NOMO-1 treated with DMSO at 0.1 percent for 48 hours (cell line): ENCODE measurements around the gene KIF26A.

ENCODE experiments used
- DNase-seq: peaks from one replicate; lab custom pipeline; 2025; ENCODE audit not compliant: unreplicated experiment; lab: John Stamatoyannopoulos, UW

Gene KIF26A

DNA sequence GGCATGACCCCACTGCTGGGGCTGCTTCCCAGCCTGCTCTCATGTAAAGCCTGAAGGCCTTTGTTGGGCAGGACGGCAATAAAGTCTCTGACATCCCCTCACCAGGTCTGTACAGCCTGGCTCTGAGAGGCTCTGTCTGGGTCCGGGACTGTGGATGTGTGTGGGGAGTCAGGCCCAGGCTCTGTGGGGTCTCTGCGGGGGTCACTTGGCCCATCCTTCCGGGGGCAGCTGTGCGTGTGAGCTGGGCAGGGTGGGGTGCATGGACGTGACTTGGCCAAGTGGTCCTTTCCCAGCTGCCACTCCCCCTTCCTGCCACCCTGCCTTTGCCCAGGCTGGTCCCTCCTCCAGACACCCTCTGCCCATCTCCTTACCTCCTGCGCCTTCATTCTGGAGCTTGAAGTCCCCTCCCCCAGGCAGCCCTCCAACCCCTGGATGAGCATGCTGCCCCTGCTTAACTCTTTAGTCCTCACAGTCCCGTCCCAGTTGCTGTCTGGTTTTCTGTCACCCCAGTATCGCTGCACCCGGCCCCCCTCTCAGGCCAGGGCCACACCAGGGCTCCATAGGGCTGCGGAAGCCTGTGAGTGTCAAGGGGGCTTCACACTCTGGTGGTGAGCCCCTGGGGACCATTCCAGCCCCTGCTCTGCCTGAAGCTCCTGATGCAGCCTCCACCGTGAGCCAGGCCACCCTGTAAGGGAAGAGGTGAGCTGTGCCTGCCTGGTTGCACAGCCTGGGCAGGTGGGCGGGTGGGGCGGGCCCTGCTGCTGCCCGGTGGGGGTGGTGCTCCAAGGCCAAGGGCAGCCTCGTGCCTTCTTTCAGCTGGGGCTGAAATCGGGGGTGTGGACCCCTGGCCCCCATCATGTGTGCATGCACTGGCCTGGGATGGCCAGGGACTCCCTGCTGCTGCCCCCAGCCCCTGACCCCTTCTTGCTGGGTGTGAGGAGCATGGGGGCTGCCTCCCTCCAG is 25.5 kb upstream of the KIF26A start:
- DNase-seq, result no peak

DNA sequence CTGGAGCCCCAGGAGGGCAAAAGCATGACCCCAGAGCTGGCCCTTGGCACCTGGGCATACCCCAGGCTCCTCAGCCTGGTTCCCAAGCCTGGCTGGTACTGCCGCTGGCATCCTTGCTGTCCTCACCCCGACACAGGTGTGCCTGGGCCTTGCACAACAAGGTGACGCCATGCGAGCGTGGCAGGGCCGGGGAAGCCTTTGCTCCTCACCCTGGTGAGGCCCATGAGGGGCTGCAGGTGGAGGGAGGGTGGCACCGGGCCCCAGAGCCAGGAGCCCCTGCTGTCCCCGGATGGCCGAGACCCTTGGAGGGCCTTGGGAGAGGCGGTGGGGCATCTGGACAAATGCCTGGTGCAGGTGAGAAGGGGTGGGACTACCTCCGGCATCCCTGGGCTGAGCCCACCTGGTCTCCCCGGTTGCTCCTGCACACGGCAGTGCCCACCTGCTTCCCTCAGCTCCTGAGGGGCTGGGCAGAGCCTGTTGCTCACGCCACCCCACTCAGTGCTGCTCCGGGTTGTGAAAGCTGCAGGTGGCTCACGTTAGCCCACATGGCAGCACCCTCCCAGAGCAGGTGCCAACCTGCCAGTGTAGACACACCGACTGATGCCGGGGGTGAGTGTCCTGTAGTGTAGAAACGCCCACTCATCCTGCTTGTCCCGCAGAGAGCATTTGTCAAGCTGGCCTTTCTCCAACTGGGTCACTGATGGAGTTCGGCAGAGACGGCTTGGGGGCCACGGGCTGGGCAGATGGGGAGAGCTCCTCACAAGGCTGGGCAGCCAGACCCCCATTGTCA is 24.6 kb upstream of the KIF26A start:
- no peak for DNase-seq

DNA sequence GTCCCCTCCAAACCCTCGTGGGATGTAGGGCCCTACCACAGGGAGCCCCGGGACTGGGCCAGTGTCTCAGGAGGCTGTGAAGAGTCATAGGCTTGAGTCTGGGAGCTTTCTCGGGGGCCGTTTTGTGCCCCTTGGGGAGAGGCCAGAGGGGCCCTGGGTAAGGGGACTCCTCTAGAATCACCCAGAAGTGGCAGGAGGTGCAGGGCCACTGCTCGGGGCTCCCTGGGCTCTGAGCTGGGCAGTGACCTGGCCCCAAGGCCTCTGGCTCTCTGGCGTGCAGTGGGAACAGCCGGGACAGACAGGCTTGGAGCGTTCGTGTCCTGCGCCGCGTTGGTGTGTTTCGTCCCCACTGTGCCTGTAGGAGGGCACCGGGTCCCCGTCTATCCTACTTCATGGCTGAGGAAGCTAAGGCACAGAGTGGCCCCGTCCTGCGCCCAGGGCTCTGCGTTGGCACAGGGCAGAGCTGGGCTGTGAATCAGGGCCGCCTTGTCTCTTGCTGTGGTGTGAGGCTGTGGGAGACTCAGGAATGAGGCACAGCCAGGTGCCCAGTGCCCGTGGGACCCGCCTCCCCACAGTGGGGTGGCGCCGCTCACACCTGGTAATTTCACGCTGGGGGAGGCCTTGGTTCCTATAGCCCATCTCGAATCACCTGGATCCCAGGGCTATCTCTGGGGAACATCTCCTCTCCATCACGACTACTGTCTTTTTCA is 23.8 kb upstream of the KIF26A start:
- no peak for DNase-seq

DNA sequence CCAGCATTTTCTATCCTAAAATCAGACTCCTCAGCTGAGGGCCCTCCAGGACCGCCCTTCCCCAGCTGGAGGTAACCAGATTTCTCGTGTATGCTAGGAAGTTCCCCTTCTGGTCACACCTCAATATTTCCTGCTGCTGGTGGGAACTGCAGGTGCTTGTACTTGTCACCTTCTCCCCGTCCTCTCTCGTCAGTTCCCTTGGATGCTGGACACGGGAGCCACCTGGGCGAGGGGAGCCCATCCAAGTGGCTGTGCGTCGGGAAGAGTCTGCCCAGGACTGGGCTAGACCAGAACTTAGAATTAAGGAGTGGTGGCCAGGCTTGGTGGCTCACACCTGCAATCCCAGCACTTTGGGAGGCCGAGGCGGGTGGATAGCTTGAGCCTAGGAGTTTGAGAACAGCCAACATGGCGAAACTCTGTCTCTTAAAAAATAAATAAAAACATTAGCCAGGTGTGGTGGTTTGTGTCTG is 23.2 kb upstream of the KIF26A start:
- DNase-seq, result no peak

DNA sequence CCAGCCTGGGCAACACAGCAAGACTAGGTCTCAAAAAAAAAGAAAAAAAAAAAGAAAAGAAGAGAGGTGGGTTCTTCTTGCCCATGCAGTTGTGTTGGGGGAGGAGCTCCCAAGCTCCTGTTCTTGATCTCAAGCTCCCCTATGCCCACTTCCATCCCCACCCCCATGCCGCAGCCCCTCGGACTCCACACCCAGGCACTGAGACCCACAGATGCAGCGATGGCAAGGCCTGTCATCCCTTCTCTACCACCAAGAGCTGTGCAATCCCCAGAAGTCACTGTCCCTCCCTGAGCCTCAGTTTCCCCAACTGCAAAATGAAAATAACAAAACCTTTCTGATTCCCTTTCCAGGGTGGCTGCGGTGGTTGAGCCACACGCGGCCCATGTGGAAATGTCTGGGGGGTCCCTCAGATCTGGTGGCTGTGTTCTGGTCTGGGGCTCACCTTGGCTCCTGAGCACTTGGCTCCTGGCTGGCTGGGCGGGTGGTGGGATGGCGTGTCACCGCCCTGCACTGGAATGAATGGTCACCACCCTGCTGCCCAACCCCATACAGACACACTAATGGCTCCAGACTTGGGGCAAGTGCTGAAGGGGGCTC is 22.6 kb upstream of the KIF26A start:
- DNase-seq, result no peak

DNA sequence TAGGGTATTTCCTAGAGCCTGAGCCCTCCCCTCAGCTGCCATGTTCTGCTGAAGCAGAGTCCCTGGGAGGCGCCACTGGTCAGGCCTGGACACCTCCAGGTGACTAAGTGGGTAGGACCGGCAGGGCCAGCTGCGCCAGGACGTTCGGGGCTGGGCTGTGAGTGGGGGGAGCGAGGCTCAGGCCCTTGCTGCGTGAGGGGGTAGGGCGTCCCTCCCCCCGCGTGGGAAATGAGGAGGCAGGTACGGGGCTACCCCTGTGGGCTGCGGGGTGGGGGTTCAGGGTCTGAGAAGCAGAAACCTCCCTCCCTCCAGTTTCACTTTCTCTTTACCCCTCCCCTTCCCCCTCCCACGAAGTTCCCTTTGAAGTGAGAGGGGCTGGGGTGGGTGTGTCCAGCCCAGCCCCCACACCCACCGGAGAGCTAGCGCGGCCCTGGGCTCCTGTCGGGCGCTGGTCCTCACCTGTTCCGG is 22.1 kb upstream of the KIF26A start:
- no peak for DNase-seq

DNA sequence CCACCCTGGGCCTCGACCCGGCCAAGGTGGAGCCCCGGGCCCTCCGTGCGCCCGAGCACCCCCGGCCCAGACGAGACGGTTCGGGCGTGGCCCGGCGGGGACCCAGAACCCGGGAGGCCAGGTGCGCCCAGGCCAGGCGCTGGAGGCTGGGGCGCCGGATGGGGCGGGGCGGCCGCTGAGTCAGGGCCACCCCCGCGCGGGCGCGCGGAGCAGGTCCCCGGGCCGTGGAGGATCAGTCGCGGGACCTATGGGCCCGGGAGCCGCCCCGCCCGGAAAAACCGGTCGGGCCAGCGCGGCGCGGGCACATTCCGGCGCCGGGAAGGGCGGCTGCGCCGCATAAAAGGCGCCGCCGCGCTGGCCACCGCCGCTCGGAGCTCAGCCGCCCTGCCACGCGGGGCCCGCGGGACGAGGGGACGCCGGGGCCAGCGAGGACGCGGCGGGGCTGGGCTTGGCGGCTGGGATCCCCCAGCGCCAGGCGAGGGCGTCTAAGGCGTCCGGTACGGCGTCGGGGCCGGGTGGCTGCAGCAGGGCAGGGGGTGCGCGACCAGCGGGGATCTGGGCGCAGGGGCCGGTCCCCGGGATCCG is 21.5 kb upstream of the KIF26A start:
- DNase-seq, result no peak

DNA sequence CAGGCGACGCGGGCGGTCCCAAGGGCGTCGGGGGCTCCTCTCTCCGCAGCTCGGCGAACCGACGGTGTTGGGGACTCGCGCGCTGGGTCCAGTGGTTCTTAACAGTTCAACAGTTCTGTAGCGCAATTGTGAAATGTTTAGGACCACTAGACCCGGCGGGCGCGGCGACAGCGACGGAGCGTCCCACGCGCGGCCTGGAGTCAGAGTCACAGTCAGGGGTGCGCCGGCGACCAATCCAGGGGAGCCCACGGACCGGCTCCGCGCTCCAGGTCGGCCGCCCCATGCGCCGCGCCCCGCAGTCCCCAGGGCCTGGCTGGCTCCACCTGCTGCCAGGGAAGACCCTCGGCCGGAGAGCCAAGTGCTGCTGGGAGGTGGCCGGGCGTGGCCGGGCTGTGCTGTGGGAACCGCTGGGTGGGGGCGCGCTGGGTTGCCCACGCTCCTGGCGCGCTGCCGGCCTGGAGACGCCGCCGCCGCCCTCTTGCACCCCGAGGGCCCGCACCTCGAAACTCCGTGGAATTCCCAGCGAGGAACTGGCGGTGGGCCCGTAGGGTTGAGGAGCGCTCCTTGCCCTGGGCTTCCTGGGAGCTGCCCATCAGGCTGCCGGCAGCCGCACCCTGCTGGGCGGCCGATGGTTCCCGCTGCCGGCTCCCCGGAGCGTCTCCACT is 20.9 kb upstream of the KIF26A start:
- DNase-seq, result no peak

DNA sequence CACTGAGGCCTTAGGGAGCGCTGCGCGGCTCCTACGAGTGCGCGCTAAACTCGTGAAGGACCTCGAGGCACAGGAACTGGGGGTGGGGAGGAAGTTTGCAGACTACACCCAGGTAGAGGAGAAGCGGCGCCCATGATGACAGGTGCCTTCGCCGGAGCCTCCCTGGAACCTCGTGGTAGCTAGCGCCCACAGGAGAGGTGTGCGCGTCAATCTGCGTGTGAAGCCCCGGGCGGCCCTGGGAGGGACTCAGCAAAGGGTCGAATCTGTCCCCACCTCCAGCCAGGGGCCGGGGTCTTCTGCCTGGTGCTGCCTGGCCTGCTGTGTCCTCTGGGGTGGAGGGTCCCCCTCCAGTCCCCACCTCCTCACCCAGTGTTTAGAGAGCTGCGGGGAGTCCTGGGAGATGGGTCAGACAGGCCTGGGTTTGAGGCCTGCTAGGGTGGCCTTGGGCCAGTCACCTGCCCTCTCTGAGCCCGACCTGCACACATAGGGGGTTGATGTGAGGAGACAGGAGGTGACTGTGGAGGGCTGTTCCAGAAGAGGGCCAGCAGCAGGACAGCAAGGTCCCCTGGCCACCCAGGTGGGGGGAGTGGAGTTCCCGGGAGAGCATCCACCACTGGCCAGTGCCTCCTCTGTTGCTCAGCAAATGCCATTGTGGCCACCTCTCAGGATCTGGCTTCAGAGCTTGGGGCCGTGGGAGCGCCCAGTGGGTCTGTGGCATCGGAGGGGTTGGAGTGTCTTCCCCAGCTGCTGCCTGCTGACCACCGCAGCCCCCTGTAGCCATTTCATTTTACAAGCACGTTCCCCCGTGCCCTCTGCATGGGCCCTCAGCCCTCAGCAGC is 20.2 kb upstream of the KIF26A start:
- no peak for DNase-seq

DNA sequence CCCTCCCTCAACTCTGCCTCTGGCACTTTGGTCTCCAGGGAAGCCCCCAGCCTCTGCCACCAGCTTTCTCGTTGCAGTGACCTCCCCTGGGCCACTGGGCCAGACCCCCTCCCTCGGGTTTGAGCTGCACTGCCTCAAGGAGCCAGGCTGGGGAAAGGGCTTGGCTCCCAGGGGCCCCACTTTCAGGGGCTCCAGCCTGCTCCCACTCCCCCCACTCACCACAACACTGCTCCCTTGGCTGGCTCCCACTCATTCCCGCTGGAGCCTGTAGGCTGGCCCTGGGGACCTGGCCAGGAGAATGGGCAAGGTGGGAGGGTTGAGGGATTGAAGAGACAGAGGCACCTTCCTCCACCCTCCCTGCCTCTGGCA is 19.3 kb upstream of the KIF26A start:
- no peak for DNase-seq

DNA sequence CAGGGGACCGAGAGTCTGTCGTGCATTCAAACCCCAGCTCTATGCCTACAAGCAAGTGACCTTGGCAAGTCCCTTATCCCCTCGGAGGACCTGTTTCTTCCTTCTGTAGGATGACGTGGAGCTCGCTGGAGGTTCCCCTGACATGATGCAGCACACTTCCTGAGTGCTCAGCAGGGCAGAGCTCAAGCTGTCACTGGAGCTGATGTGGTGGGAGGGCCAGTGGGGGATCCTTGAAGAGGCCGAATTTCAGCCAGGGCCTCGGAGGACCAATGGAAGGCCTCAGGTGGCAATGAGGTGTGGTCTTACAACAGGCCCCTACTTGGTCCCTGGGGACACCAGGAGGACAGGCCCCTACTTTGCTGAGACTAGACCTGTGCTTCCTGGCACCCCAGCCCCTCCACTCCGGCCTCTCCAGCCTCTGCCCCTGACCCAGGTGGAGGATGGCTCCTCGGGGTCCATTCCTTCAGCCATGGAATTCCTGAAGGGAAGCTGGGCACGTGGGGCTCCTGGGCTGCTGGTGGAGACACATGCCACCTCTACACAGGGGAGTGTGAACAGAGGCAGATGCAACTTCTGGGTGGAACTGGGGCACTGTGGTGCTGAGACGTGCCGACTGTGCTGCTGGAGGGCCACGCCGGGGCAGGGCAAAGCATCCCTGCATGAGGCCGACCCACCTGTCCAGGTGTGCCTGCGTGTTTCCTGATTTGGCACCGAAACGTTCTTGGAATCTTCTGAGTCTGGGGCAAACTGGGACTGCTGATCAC is 18.7 kb upstream of the KIF26A start:
- no peak for DNase-seq

DNA sequence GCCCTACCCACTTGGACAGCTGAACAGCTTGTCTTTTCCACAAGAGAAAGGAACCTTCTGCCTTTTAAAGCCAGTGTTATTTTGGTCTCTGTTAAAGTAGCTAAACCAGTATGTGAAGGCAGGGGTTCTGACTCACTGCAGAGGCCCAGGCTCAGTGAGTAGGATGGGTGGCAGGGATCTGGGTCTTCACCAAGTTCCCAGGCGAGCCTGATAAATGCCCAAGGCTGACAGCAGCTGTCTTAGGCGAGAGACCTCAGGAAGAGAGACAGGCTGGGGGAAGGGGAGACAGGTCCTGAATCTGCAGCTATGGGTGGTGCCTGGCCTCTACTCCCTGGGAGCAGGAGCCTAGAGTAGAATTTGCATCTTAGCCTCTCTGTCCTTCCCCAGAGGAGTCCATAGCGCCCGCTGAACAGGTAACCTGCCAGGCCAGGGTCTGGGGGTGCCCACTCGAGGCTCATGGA is 18.1 kb upstream of the KIF26A start:
- DNase-seq, result no peak

DNA sequence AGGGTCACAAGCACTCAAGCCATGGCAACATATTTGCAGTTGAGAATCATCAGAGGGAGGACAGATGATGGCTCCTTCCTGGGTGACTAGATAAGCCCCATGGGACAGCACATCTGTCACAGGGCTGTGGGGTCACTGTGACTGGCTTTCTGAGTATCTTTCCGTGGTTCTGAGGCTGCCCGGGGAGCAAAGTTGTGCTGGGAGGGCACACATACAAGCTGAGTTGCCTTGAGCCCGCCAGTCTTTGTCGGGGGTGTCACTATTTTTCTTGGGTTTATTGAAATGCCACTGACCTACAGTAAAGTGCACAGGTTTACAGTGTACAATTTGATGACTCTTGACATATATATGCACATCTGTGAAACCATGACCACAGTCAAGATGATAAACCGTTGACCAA is 17.2 kb upstream of the KIF26A start:
- no peak for DNase-seq

DNA sequence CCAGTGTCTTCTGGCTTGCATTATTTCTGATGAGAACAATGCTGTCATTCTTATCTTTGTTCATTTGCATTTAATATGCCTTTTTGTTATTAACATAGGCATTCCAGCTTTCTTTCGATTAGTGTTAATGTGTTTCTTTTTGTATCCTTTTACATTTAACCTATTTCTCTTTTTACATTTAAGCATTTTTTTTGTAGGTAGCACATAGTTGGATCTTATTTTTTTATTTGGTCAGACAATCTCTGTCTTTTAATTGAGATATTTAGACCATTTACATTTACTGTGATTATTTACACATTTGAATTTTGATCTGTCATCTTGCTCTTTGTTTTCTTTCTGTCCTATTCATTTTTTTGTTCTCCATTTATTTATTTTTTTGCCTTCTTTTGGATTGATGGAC is 14.5 kb upstream of the KIF26A start:
- no peak for DNase-seq

DNA sequence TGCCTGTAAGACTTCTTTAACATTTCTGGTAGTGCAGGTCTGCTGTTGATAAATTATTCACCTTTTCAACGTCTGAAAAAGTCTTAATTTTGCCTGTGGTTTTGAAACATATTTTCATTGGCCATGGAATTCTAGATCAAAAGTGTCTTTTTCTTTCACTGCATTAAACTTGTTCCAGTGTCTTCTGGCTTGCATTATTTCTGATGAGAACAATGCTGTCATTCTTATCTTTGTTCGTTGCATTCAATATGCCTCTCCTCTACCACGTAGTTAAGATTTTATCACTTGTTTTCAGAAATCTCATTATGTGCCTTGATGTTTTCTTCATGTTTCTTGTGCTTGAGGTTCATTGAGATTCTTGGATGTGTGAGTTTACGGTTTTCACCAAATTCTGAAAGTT is 13.4 kb upstream of the KIF26A start:
- no peak for DNase-seq

DNA sequence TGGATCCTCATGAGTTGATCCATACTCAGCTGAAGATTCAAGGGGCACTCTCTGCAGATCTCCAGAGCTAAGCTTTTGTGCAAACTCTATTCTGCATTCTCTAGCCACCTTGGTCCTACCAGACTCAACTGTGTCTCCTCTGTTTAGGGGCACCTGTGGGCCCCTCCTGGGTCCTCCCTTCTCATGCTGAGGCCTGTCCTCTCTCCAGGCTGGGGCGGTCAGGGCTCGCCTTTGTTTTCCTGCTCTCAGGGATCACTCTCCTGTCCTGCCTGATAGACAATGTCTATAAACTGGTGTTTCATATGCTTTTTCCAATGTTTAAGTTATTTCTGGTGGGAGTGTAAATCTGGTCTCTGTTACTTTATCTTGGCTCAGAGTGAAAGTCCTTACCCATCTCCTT is 11.6 kb upstream of the KIF26A start:
- DNase-seq, result no peak

DNA sequence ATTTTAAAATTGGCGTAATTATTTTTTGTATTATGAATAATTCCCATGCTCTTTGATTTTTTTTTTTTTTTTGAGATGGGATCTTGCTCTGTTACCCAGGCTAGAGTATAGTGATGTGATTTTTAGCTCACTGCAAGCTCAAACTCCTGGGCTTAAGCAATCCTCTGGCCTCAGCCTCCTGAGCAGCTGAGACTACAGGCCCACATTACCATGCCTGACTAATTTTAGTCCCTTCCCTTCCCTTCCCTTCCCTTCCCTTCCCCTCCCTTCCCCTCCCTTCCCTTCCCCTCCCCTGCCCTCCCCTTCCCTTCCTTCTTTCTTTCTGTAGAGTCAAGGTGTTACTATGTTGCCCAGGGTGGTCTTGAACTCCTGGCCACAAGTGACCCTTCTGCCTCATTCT is 9.4 kb upstream of the KIF26A start:
- no peak for DNase-seq

DNA sequence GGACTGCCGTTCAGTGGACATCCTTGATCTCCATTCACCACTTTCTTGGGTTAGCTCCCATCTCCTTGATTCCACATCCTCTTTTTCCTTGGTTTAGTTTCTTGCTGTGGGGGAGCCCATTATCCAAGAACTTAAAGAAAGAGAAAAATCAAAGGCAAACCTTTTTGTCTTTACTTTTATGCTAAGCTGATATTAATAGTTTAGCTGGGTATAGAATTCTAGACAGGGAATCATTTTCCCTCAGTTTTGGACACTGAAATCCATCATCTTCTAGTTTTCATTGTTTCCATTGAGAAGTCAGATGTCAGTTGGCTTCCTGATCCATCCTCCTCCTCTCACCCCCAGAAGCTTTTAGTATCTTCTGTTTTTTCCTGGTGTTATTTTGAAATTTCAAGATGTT is 8.8 kb upstream of the KIF26A start:
- no peak for DNase-seq
